ENCODE data around the gene WHAMM. TPM values are rescaled to one million over a fixed set of nuclear protein-coding genes. Genes with fewer than 3 reads are reported as not detected.
"Not testable (repeated sequence)": the region's sequence is repeated elsewhere in the genome, so short reads cannot be mapped to it uniquely, and the experiment has no call there.

WHAMM gene
- 3.1 and 3.6 TPM in 2 replicates for polyA plus RNA-seq (2011; rRNA removed)
- 1.5 and 1.7 TPM in 2 replicates for polyA minus RNA-seq (2011; rRNA and poly(A)+ RNA removed)

GRCh38 chr15:82809308-82810060 is at the start of gene WHAMM:
Gene WHAMM (plus strand): TSS chr15:82809628. CDS start chr15:82809727, 99 bp downstream.
- peak; percentile 94 for DNase-seq (ENCODE audit: low read depth, low spot score)
- no peaks in the 10 kb centered on the region for H3K9me3 ChIP-seq (ENCODE audit: control insufficient read depth, insufficient read depth, low read length)
- H3K27ac ChIP-seq (ENCODE audit: low read depth, low read length) = peak within 1 kb of the TSS; percentile 90
- POLR2A ChIA-PET = interaction anchor here (1.3 to 1.8 kb wide), 6 partner anchors 24 to 270 kb away, joined by 3 to 10 read pairs (median 5); partner anchors contain the start of genes BTBD1, RAMAC and RPS17
- peak within 1 kb of the TSS; percentile 90 for H3K4me3 ChIP-seq (ENCODE audit: low read depth, low read length)
- TF ChIP-seq CTCF (IDR thresholded peaks at IDR 0.05; ENCODE audit: low read depth, low read length) = 0 out of 2 replicates have a peak, but pooled peaks have one; percentile 1
- no peaks in the 10 kb centered on the region for H3K27me3 ChIP-seq (ENCODE audit: control insufficient read depth, insufficient read depth, low read length)
- CTCF ChIA-PET = interaction anchor here (0.5 to 0.7 kb wide), 2 partner anchors 68 to 281 kb away, joined by 3 read pairs; no protein-coding TSS in a partner anchor

GRCh38 chr15:82763361-82764116 is 45.9 kb upstream of the WHAMM start:
- no peak for TF ChIP-seq CTCF (IDR thresholded peaks at IDR 0.05; ENCODE audit: low read depth, low read length)
- no peak overlapping the region for H3K4me3 ChIP-seq (ENCODE audit: low read depth, low read length)

GRCh38 chr15:82764117-82764490 is 45.3 kb upstream of the WHAMM start:
- CTCF ChIA-PET = no interaction called here
- Histone ChIP-seq H3K9me3 (ENCODE audit: control insufficient read depth, insufficient read depth, low read length) (no peaks in the 10 kb centered on the region), H3K27me3 (ENCODE audit: control insufficient read depth, insufficient read depth, low read length) (no peaks in the 10 kb centered on the region), H3K27ac (ENCODE audit: low read depth, low read length) (no peak overlapping the region), H3K4me3 (ENCODE audit: low read depth, low read length) (no peak overlapping the region)
- TF ChIP-seq CTCF (IDR thresholded peaks at IDR 0.05; ENCODE audit: low read depth, low read length) = no peak
- POLR2A ChIA-PET = no interaction called here
- no peak for DNase-seq (ENCODE audit: low read depth, low spot score)

More at GRCh38 chr15:82763361-82764116, 45.9 kb upstream of the WHAMM start:
- CTCF ChIA-PET = no interaction called here
- H3K9me3 ChIP-seq (ENCODE audit: control insufficient read depth, insufficient read depth, low read length) = no peaks in the 10 kb centered on the region
- POLR2A ChIA-PET = no interaction called here
- no peak for DNase-seq (ENCODE audit: low read depth, low spot score)
- no peaks in the 10 kb centered on the region for H3K27me3 ChIP-seq (ENCODE audit: control insufficient read depth, insufficient read depth, low read length)
- H3K27ac ChIP-seq (ENCODE audit: low read depth, low read length) = no peak overlapping the region

- TF ChIP-seq CTCF (IDR thresholded peaks at IDR 0.05; ENCODE audit: low read depth, low read length) = no peak
- Histone ChIP-seq H3K9me3 (ENCODE audit: control insufficient read depth, insufficient read depth, low read length) (no peaks in the 10 kb centered on the region), H3K4me3 (ENCODE audit: low read depth, low read length) (no peak overlapping the region), H3K27ac (ENCODE audit: low read depth, low read length) (no peak overlapping the region), H3K27me3 (ENCODE audit: control insufficient read depth, insufficient read depth, low read length) (no peaks in the 10 kb centered on the region)
- ChIA-PET POLR2A (no interaction called here), CTCF (no interaction called here)
- DNase-seq (ENCODE audit: low read depth, low spot score) = no peak
Measured at GRCh38 chr15:82764740-82765139, 44.7 kb upstream of the WHAMM start.

GRCh38 chr15:82766201-82766600 is 43.2 kb upstream of the WHAMM start:
- H3K27ac ChIP-seq (ENCODE audit: low read depth, low read length); H3K27me3 ChIP-seq (ENCODE audit: control insufficient read depth, insufficient read depth, low read length); CTCF ChIA-PET; H3K4me3 ChIP-seq (ENCODE audit: low read depth, low read length); H3K9me3 ChIP-seq (ENCODE audit: control insufficient read depth, insufficient read depth, low read length); DNase-seq (ENCODE audit: low read depth, low spot score): not testable (repeated sequence)
- POLR2A ChIA-PET = interaction anchor here (0.9 kb wide), 1 partner anchor 16 kb away, joined by 3 read pairs; no protein-coding TSS in a partner anchor
